HepG2 (cell line): Measurements from ENCODE around the gene EXO1. TPM values are rescaled to one million over a fixed set of nuclear protein-coding genes. Genes with fewer than 3 reads are reported as not detected.

Experiments used
- ARID3A ChIP-seq: IDR thresholded peaks from 2 replicates; pipeline ENCODE4 v1.6.1; 2012; ENCODE audit warnings: low read depth, low read length, improper control_type of control experiment
- ARNT2 ChIP-seq: sonication (generic); formaldehyde crosslinking; IDR thresholded peaks from 2 replicates; pipeline ENCODE4 v1.8.0; 2022; ENCODE audit warnings: mild to moderate bottlenecking, low read depth, missing genetic modification reagents, moderate library complexity
- ATF7 ChIP-seq, 2 experiments: fragments of 450-650 bp in 1 of 2; sonication (generic) in 1 of 2; formaldehyde crosslinking in 1 of 2; IDR thresholded peaks; 2 replicates each; pipeline versions ENCODE4 v1.4.0 to v1.6.1; 2016 to 2020; ENCODE audit warnings: antibody characterized with exemption in 1 of 2, mild to moderate bottlenecking in 1 of 2, missing genetic modification reagents in 1 of 2
- BRD4 ChIP-seq: sonication (generic); formaldehyde crosslinking; IDR thresholded peaks from 2 replicates; pipeline ENCODE4 v1.4.0; 2020; ENCODE audit warnings: missing genetic modification reagents
- IRF9 ChIP-seq: sonication (generic); formaldehyde crosslinking; IDR thresholded peaks from 2 replicates; pipeline ENCODE4 v1.8.0; 2022; ENCODE audit warnings: missing genetic modification reagents, mild to moderate bottlenecking, borderline replicate concordance
- KLF6 ChIP-seq: IDR thresholded peaks from 2 replicates; pipeline ENCODE4 v1.8.0; 2016; ENCODE audit warnings: missing biosample characterization, missing genetic modification reagents
- RFX1 ChIP-seq: fragments of 450-650 bp; IDR thresholded peaks from 2 replicates; pipeline ENCODE4 v1.6.1; 2017
- RFXAP ChIP-seq: sonication (generic); formaldehyde crosslinking; IDR thresholded peaks from 2 replicates; pipeline ENCODE4 v1.4.0; 2020; ENCODE audit warnings: missing genetic modification reagents, borderline replicate concordance
- SMYD3 ChIP-seq: sonication (generic); formaldehyde crosslinking; IDR thresholded peaks from 2 replicates; pipeline ENCODE4 v1.8.1; 2023; ENCODE audit warnings: mild to moderate bottlenecking, missing genetic modification reagents
- TAF15 ChIP-seq: fragments of 200-400 bp; formaldehyde crosslinking; IDR thresholded peaks from one replicate; pipeline ENCODE4 v1.6.1; 2018; ENCODE audit warnings: mild to moderate bottlenecking, low read depth, low read length; ENCODE audit not compliant: poor library complexity, severe bottlenecking
- TEAD3 ChIP-seq: optimal IDR thresholded peaks from 2 replicates; pipeline ENCODE3; 2016; ENCODE audit warnings: borderline replicate concordance
- THAP7 ChIP-seq: sonication (generic); formaldehyde crosslinking; IDR thresholded peaks from 2 replicates; pipeline ENCODE4 v1.8.1; 2023; ENCODE audit warnings: mild to moderate bottlenecking, missing genetic modification reagents
- ZFY ChIP-seq: sonication (generic); formaldehyde crosslinking; IDR thresholded peaks from 2 replicates; pipeline ENCODE4 v1.4.0; 2020; ENCODE audit warnings: missing genetic modification reagents
- ZNF235 ChIP-seq: sonication (generic); formaldehyde crosslinking; IDR thresholded peaks from 2 replicates; pipeline ENCODE4 v1.8.1; 2023; ENCODE audit warnings: mild to moderate bottlenecking, missing genetic modification reagents, borderline replicate concordance
- ZNF335 ChIP-seq: sonication (generic); formaldehyde crosslinking; IDR thresholded peaks from 2 replicates; pipeline ENCODE4 v1.4.0; 2020; ENCODE audit warnings: missing genetic modification reagents
- ZNF501 ChIP-seq: sonication (generic); formaldehyde crosslinking; IDR thresholded peaks from 2 replicates; pipeline ENCODE4 v1.5.1; 2020; ENCODE audit warnings: mild to moderate bottlenecking, moderate library complexity, missing genetic modification reagents
- ZNF510 ChIP-seq: sonication (generic); formaldehyde crosslinking; IDR thresholded peaks from 2 replicates; pipeline ENCODE4 v1.4.0; 2020; ENCODE audit warnings: low read depth, mild to moderate bottlenecking, missing genetic modification reagents
- ZNF546 ChIP-seq: sonication (generic); formaldehyde crosslinking; conservative IDR thresholded peaks from 2 replicates; pipeline ENCODE4 v1.8.1; 2023; ENCODE audit warnings: mild to moderate bottlenecking, missing genetic modification reagents
- ZNF563 ChIP-seq: sonication (generic); formaldehyde crosslinking; IDR thresholded peaks from 2 replicates; pipeline ENCODE4 v1.8.0; 2022; ENCODE audit warnings: mild to moderate bottlenecking, moderate library complexity, missing genetic modification reagents
- ZNF7 ChIP-seq: IDR thresholded peaks from 2 replicates; pipeline ENCODE4 v1.6.1; 2016; ENCODE audit warnings: missing biosample characterization, missing genetic modification reagents
- ZNF749 ChIP-seq: sonication (generic); formaldehyde crosslinking; IDR thresholded peaks from 2 replicates; pipeline ENCODE4 v1.8.0; 2022; ENCODE audit warnings: mild to moderate bottlenecking, missing genetic modification reagents, moderate library complexity, borderline replicate concordance
- polyA plus RNA-seq, 8 experiments: library from polyadenylated mRNA; depleted of rRNA in 3 of 8; stranded (reverse) in 7 of 8; unstranded in 1 of 8; fragments of >200 nt; fragmentation: Illumina TruSeq in 4 of 8; extraction: Trizol in 4 of 8; gene quantifications; 2 replicates each; pipeline versions ENCODE4 v1.2.1 to v1.2.3, GENCODE V29; 2011 to 2016; ENCODE audit warnings: low read depth in 4 of 8, missing spikeins in 1 of 8, mixed read lengths in 1 of 8; ENCODE audit not compliant: insufficient read depth in 1 of 8
- total RNA-seq, 5 experiments: library from RNA; depleted of rRNA; stranded (reverse); fragments of >200 nt; fragmentation: Illumina TruSeq; extraction: Trizol; gene quantifications; 2 replicates each; pipeline ENCODE4 v1.2.3, GENCODE V29; 2016; ENCODE audit warnings: low read depth in 1 of 5
- TF ChIP-seq, protein P1 (sequence below): sonication (generic); formaldehyde crosslinking; conservative IDR thresholded peaks from 2 replicates; pipeline ENCODE4 v1.4.0; 2020; ENCODE audit warnings: missing genetic modification reagents
- TF ChIP-seq, protein P2 (sequence below): sonication (generic); formaldehyde crosslinking; IDR thresholded peaks from 2 replicates; pipeline ENCODE4 v1.9.0; 2022; ENCODE audit warnings: missing genetic modification reagents, mild to moderate bottlenecking, borderline replicate concordance
- TF ChIP-seq, protein P3 (sequence below): sonication (generic); formaldehyde crosslinking; IDR thresholded peaks from 2 replicates; pipeline ENCODE4 v1.4.0; 2020; ENCODE audit warnings: missing genetic modification reagents

The EXO1 gene
- total and polyA plus RNA-seq, 2 of the 13 experiments (the other 11 are each of a cell fraction or from before 2014, with no cell fraction given), result 3.2 to 26.1 TPM

- TF ChIP-seq, protein P1, sequence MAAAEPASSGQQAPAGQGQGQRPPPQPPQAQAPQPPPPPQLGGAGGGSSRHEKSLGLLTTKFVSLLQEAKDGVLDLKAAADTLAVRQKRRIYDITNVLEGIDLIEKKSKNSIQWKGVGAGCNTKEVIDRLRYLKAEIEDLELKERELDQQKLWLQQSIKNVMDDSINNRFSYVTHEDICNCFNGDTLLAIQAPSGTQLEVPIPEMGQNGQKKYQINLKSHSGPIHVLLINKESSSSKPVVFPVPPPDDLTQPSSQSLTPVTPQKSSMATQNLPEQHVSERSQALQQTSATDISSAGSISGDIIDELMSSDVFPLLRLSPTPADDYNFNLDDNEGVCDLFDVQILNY (CRISPR knock-in tag), result no peak
- TF ChIP-seq ARID3A (no peak), ZNF335 (CRISPR knock-in tag) (no peak), ATF7 (IDR thresholded peaks at IDR 0.05) (0 out of 2 replicates have a peak, but pooled peaks have one; percentile 42), ATF7 (CRISPR knock-in tag; IDR thresholded peaks at IDR 0.05) (no peak), RFXAP (CRISPR knock-in tag) (no peak), TEAD3 (CRISPR knock-in tag) (peak; percentile 61), ZNF7 (CRISPR knock-in tag) (no peak), THAP7 (CRISPR knock-in tag) (no peak), KLF6 (CRISPR knock-in tag) (no peak), SMYD3 (CRISPR knock-in tag) (no peak), TAF15 (no peak), ZNF749 (no peak), IRF9 (CRISPR knock-in tag) (no peak), ZFY (CRISPR knock-in tag) (no peak), ZNF510 (no peak), RFX1 (peak; percentile 71), ARNT2 (CRISPR knock-in tag) (no peak), ZNF235 (CRISPR knock-in tag) (no peak), ZNF546 (no peak), ZNF563 (CRISPR knock-in tag) (no peak), BRD4 (no peak), ZNF501 (CRISPR knock-in tag) (no peak)
- TF ChIP-seq, protein P2, sequence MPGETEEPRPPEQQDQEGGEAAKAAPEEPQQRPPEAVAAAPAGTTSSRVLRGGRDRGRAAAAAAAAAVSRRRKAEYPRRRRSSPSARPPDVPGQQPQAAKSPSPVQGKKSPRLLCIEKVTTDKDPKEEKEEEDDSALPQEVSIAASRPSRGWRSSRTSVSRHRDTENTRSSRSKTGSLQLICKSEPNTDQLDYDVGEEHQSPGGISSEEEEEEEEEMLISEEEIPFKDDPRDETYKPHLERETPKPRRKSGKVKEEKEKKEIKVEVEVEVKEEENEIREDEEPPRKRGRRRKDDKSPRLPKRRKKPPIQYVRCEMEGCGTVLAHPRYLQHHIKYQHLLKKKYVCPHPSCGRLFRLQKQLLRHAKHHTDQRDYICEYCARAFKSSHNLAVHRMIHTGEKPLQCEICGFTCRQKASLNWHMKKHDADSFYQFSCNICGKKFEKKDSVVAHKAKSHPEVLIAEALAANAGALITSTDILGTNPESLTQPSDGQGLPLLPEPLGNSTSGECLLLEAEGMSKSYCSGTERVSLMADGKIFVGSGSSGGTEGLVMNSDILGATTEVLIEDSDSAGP (CRISPR knock-in tag), result no peak
- TF ChIP-seq, protein P3, sequence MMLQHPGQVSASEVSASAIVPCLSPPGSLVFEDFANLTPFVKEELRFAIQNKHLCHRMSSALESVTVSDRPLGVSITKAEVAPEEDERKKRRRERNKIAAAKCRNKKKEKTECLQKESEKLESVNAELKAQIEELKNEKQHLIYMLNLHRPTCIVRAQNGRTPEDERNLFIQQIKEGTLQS (CRISPR knock-in tag), result 0 out of 2 replicates have a peak, but pooled peaks have one; percentile 24
These were observed 86.3 kb downstream of the EXO1 start (continued) for GRCh38 chr1:241934201-241934848.
